Neuronal stem cell (in vitro differentiated cells): ENCODE measurements around the gene LRP4.
A peak's percentile ranks its signal among the peaks of the same experiment; 100 is the strongest.

Experiments used
- DNase-seq: peaks from one replicate; pipeline ENCODE4 v3.0.0-alpha.2; 2013; ENCODE audit warnings: low spot score
- H2AFZ ChIP-seq: one replicate; pipeline ENCODE4 v1.6.1; 2013; ENCODE audit warnings: mild to moderate bottlenecking, low read length, inconsistent platforms
- H2AK5ac ChIP-seq: 2 replicates; pipeline ENCODE4 v1.6.1; 2013; ENCODE audit warnings: low read depth, mild to moderate bottlenecking, inconsistent platforms, low read length, moderate library complexity, mixed read lengths
- H2BK120ac ChIP-seq: 2 replicates; pipeline ENCODE4 v1.6.1; 2013; ENCODE audit warnings: low read depth, mild to moderate bottlenecking, inconsistent platforms, low read length, moderate library complexity, mixed read lengths
- H2BK12ac ChIP-seq: one replicate; pipeline ENCODE4 v1.6.1; 2013; ENCODE audit warnings: low read length, inconsistent platforms
- H2BK15ac ChIP-seq: 2 replicates; pipeline ENCODE4 v1.6.1; 2013; ENCODE audit warnings: mild to moderate bottlenecking, low read length, inconsistent platforms, mixed read lengths
- H2BK5ac ChIP-seq: one replicate; pipeline ENCODE4 v1.6.1; 2013; ENCODE audit warnings: inconsistent platforms, mild to moderate bottlenecking, low read length, moderate library complexity
- H3K14ac ChIP-seq: one replicate; pipeline ENCODE4 v1.6.1; 2013; ENCODE audit warnings: low read length, inconsistent platforms
- H3K18ac ChIP-seq: 2 replicates; pipeline ENCODE4 v1.6.1; 2013; ENCODE audit warnings: low read length, inconsistent platforms
- H3K23ac ChIP-seq: 2 replicates; pipeline ENCODE4 v1.6.1; 2013; ENCODE audit warnings: low read depth, mild to moderate bottlenecking, mixed read lengths, low read length, inconsistent platforms; ENCODE audit not compliant: poor library complexity
- H3K27ac ChIP-seq: replicated peaks from 3 replicates; pipeline ENCODE4 v1.5.1; 2013; ENCODE audit warnings: low read length, inconsistent platforms
- H3K27me3 ChIP-seq, 3 experiments: 2 replicates each; pipeline ENCODE4 v1.6.1; 2013; ENCODE audit warnings: low read length in 3 of 3, mild to moderate bottlenecking in 2 of 3, inconsistent platforms in 1 of 3, low read depth in 1 of 3, mixed read lengths in 1 of 3, moderate library complexity in 1 of 3; ENCODE audit not compliant: control insufficient read depth in 3 of 3, insufficient read depth in 3 of 3
- H3K36me3 ChIP-seq, 2 donors: replicated peaks in 1 of 2; 2 replicates each; pipeline ENCODE4 v1.6.1; 2013; ENCODE audit warnings: low read length in 2 of 2; ENCODE audit not compliant: control insufficient read depth in 2 of 2, insufficient read depth in 2 of 2
- H3K4ac ChIP-seq: 2 replicates; pipeline ENCODE4 v1.6.1; 2013; ENCODE audit warnings: inconsistent platforms, mild to moderate bottlenecking, low read length, moderate library complexity
- H3K4me1 ChIP-seq, 2 donors: 1 replicate in 1 of 2; 2 replicates in 1 of 2; pipeline ENCODE4 v1.6.1; 2013; ENCODE audit warnings: low read length in 2 of 2, low read depth in 1 of 2; ENCODE audit not compliant: control insufficient read depth in 2 of 2, insufficient read depth in 1 of 2
- H3K4me2 ChIP-seq: one replicate; pipeline ENCODE4 v1.6.1; 2013; ENCODE audit warnings: mild to moderate bottlenecking, low read length, inconsistent platforms; ENCODE audit not compliant: insufficient read depth, poor library complexity, severe bottlenecking
- H3K4me3 ChIP-seq, 2 donors: 2 replicates each; pipeline ENCODE4 v1.5.1; 2013; ENCODE audit warnings: low read length in 2 of 2, mild to moderate bottlenecking in 2 of 2, inconsistent platforms in 1 of 2, moderate library complexity in 1 of 2
- H3K79me1 ChIP-seq: one replicate; pipeline ENCODE4 v1.6.1; 2013; ENCODE audit warnings: low read depth, mild to moderate bottlenecking, inconsistent platforms, low read length, moderate library complexity
- H3K9ac ChIP-seq: one replicate; pipeline ENCODE4 v1.6.1; 2013; ENCODE audit warnings: mild to moderate bottlenecking, low read depth, low read length, inconsistent platforms; ENCODE audit not compliant: poor library complexity
- H3K9me3 ChIP-seq, 2 donors: replicated peaks in 1 of 2; 2 replicates each; pipeline versions ENCODE3 to v1.6.1; 2013; ENCODE audit warnings: low read length in 2 of 2, mild to moderate bottlenecking in 2 of 2, inconsistent platforms in 1 of 2, low read depth in 1 of 2, mixed read lengths in 1 of 2, moderate library complexity in 1 of 2; ENCODE audit not compliant: control insufficient read depth in 2 of 2, insufficient read depth in 1 of 2
- H4K8ac ChIP-seq: one replicate; pipeline ENCODE4 v1.6.1; 2013; ENCODE audit warnings: low read depth, mild to moderate bottlenecking, inconsistent platforms, low read length, moderate library complexity
- H4K91ac ChIP-seq: one replicate; pipeline ENCODE4 v1.6.1; 2013; ENCODE audit warnings: low read length, low read depth, mild to moderate bottlenecking, inconsistent platforms; ENCODE audit not compliant: poor library complexity
- WGBS, 2 donors: extraction: QIAGEN DNeasy Blood & Tissue Kit; methylation state at CpG; one replicate each; pipeline ENCODE4 v1.1.7; 2013; ENCODE audit warnings: missing lambda C conversion rate in 2 of 2, mixed read lengths in 1 of 2; ENCODE audit not compliant: insufficient read length in 2 of 2, insufficient replicate concordance in 1 of 2; ENCODE audit errors: extremely low coverage in 2 of 2; 5-methylcytosine and 5-hydroxymethylcytosine counted together

LRP4 gene

GRCh38 chr11:46874586-46874985, 43.8 kb downstream of the LRP4 start:
- no CpG with 5 or more reads among the region's 6 CpGs for WGBS, 2 donors
- no peak overlapping the region for H2BK120ac ChIP-seq
- peaks cover 3% of the 10 kb centered on the region for H3K79me1 ChIP-seq
- no peak overlapping the region for H2AFZ ChIP-seq
- H3K4me2 ChIP-seq = no peak overlapping the region
- H3K4me3 ChIP-seq = no peak overlapping the region
- H2BK12ac ChIP-seq = no peak overlapping the region
- H3K23ac ChIP-seq = peak overlapping the region; percentile 89
- no peak overlapping the region for H4K91ac ChIP-seq
- peak overlapping the region; percentile 56 for H3K4ac ChIP-seq
- H3K36me3 ChIP-seq = peaks cover 50 to 96% of the 10 kb centered on the region in 2 donors
- no peaks in the 10 kb centered on the region for H3K4me1 ChIP-seq
- H3K14ac ChIP-seq = no peak overlapping the region
- H3K9me3 ChIP-seq = peaks cover 0 to 3% of the 10 kb centered on the region in 2 donors
- H4K8ac ChIP-seq = no peak overlapping the region
- H3K18ac ChIP-seq = no peak overlapping the region
- no peaks in the 10 kb centered on the region for H3K27me3 ChIP-seq
- no peak overlapping the region for H2BK5ac ChIP-seq
- H2BK15ac ChIP-seq = no peak overlapping the region
- no peak overlapping the region for H3K9ac ChIP-seq
- no peak overlapping the region for H2AK5ac ChIP-seq
- DNase-seq = no peak
- H3K27ac ChIP-seq = no peak overlapping the region

GRCh38 chr11:46868912-46869311, 49.4 kb downstream of the LRP4 start:
- peaks cover 32 to 97% of the 10 kb centered on the region in 2 donors for H3K36me3 ChIP-seq
- no CpG with 5 or more reads among the region's 6 CpGs for WGBS, 2 donors

GRCh38 chr11:46865340-46865739, 53.0 kb downstream of the LRP4 start:
- Histone ChIP-seq H3K27me3 (no peaks in the 10 kb centered on the region), H2BK12ac (no peak overlapping the region), H3K27ac (no peak overlapping the region), H2AK5ac (no peak overlapping the region), H3K36me3 (peaks cover 30 to 95% of the 10 kb centered on the region in 2 donors), H4K91ac (no peak overlapping the region), H3K23ac (no peak overlapping the region), H2AFZ (no peak overlapping the region), H3K4me3 (no peak overlapping the region), H3K4me2 (no peak overlapping the region), H2BK5ac (no peak overlapping the region), H3K9me3 (no peaks in the 10 kb centered on the region), H3K4me1 (no peaks in the 10 kb centered on the region), H4K8ac (no peak overlapping the region), H2BK15ac (no peak overlapping the region), H2BK120ac (no peak overlapping the region), H3K9ac (no peak overlapping the region), H3K79me1 (no peaks in the 10 kb centered on the region), H3K14ac (no peak overlapping the region), H3K18ac (no peak overlapping the region), H3K4ac (no peak overlapping the region)
- no CpG with 5 or more reads among the region's 2 CpGs for WGBS, 2 donors
- DNase-seq = no peak

More at GRCh38 chr11:46868912-46869311, 49.4 kb downstream of the LRP4 start:
- no peak overlapping the region for H3K9ac ChIP-seq
- no peak overlapping the region for H2BK12ac ChIP-seq
- no peaks in the 10 kb centered on the region for H3K79me1 ChIP-seq
- H4K8ac ChIP-seq = no peak overlapping the region
- no peak overlapping the region for H3K23ac ChIP-seq
- H3K14ac ChIP-seq = no peak overlapping the region
- DNase-seq = no peak
- no peak overlapping the region for H2AFZ ChIP-seq
- no peak overlapping the region for H4K91ac ChIP-seq
- no peak overlapping the region for H2BK15ac ChIP-seq
- no peaks in the 10 kb centered on the region for H3K9me3 ChIP-seq
- no peak overlapping the region for H3K4ac ChIP-seq
- no peak overlapping the region for H3K4me2 ChIP-seq
- H2BK5ac ChIP-seq = no peak overlapping the region
- H3K27ac ChIP-seq = no peak overlapping the region
- H2AK5ac ChIP-seq = no peak overlapping the region
- no peaks in the 10 kb centered on the region for H3K4me1 ChIP-seq
- no peak overlapping the region for H3K18ac ChIP-seq
- no peak overlapping the region for H3K4me3 ChIP-seq
- no peak overlapping the region for H2BK120ac ChIP-seq
- H3K27me3 ChIP-seq = no peaks in the 10 kb centered on the region

- Histone ChIP-seq H3K9me3 (no peaks in the 10 kb centered on the region), H3K36me3 (peaks cover 33 to 92% of the 10 kb centered on the region in 2 donors), H2BK12ac (no peak overlapping the region), H2AK5ac (no peak overlapping the region), H2BK5ac (no peak overlapping the region), H3K9ac (no peak overlapping the region), H3K27ac (no peak overlapping the region), H3K18ac (no peak overlapping the region), H3K4me2 (no peak overlapping the region), H3K4ac (no peak overlapping the region), H3K4me1 (no peaks in the 10 kb centered on the region), H3K23ac (no peak overlapping the region), H3K27me3 (no peaks in the 10 kb centered on the region), H3K4me3 (no peak overlapping the region), H4K8ac (no peak overlapping the region), H3K14ac (no peak overlapping the region), H2BK15ac (no peak overlapping the region), H2AFZ (no peak overlapping the region), H3K79me1 (no peaks in the 10 kb centered on the region), H2BK120ac (no peak overlapping the region), H4K91ac (no peak overlapping the region)
- no CpG with 5 or more reads among the region's 4 CpGs for WGBS, 2 donors
- DNase-seq = no peak
Observed at GRCh38 chr11:46860218-46860617, 58.1 kb downstream of the LRP4 start.
